ENCODE measurements around the gene TNRC6C. TPM values are rescaled to one million over a fixed set of nuclear protein-coding genes. Genes with fewer than 3 reads are reported as not detected.

The TNRC6C gene
- total RNA-seq, 4 donors from 2014 or later = 2.6 to 10.9 (median 4.7) TPM

DNA sequence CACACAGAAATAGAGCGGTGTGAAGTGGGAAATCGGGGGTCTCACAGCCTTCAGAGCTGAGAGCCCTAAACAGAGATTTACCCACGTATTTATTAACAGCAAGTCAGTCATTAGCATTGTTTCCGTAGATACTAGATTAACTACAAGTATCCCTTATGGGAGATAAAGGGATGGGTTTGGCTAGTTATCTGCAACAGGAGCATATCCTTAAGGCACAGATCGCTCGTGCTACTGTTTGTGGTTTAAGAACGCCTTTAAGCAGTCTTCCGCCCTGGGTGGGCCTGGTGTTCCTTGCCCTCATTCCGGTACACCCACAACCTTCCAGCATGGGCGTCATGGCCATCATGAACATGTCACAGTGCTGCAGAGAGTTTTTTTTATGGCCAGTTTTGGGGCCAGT is 143.0 kb downstream of the TNRC6C start:
- Histone ChIP-seq H3K27me3 (no peaks in the 10 kb centered on the region), H3K9me3 (no peaks in the 10 kb centered on the region), H3K27ac (no peak overlapping the region), H3K4me1 (peaks cover 0 to 11% (median 0%) of the 10 kb centered on the region in 3 donors), H3K36me3 (peaks cover 22 to 91% (median 30%) of the 10 kb centered on the region in 3 donors), H3K4me3 (no peak overlapping the region)
- no peak for DNase-seq
- TF ChIP-seq POLR2A (IDR thresholded peaks at IDR 0.05) = no peak
- TF ChIP-seq, protein P1, sequence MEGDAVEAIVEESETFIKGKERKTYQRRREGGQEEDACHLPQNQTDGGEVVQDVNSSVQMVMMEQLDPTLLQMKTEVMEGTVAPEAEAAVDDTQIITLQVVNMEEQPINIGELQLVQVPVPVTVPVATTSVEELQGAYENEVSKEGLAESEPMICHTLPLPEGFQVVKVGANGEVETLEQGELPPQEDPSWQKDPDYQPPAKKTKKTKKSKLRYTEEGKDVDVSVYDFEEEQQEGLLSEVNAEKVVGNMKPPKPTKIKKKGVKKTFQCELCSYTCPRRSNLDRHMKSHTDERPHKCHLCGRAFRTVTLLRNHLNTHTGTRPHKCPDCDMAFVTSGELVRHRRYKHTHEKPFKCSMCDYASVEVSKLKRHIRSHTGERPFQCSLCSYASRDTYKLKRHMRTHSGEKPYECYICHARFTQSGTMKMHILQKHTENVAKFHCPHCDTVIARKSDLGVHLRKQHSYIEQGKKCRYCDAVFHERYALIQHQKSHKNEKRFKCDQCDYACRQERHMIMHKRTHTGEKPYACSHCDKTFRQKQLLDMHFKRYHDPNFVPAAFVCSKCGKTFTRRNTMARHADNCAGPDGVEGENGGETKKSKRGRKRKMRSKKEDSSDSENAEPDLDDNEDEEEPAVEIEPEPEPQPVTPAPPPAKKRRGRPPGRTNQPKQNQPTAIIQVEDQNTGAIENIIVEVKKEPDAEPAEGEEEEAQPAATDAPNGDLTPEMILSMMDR (IDR thresholded peaks at IDR 0.05) = no peak
- 96 to 97% methylated on average over 10 of the region's 10 CpGs for WGBS, 2 donors
- intact Hi-C loops (cut with DNase I) = no loop called here

DNA sequence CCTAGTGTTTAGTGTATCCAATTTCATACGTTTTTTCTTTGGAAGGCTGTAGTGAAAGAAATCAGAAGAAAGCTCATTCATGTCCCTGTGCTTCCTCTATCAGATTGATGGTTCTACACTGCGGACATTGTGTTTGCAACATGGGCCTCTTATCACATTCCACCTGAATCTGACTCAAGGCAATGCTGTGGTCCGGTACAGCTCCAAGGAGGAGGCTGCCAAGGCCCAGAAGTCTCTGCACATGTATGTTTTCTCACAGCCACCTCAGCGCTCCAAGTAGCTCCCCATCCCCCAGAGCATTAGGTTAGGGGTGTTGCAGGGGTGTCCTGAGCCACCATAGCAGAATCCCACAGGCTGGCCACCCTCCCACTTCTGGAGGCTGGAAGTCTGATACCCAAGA is 144.8 kb downstream of the TNRC6C start:
- H3K4me3 ChIP-seq = no peak overlapping the region
- H3K4me1 ChIP-seq = peaks cover 0 to 21% (median 0%) of the 10 kb centered on the region in 3 donors
- H3K9me3 ChIP-seq = no peaks in the 10 kb centered on the region
- DNase-seq = no peak
- no peak overlapping the region for H3K27ac ChIP-seq
- no peak for TF ChIP-seq POLR2A (IDR thresholded peaks at IDR 0.05)
- TF ChIP-seq, protein P1 (IDR thresholded peaks at IDR 0.05) = no peak
- H3K27me3 ChIP-seq = no peaks in the 10 kb centered on the region
- peaks cover 20 to 78% (median 30%) of the 10 kb centered on the region in 3 donors for H3K36me3 ChIP-seq
- intact Hi-C loops (cut with DNase I) = no loop called here
- WGBS, 2 donors = 81 to 90% methylated on average over 4 of the region's 4 CpGs

DNA sequence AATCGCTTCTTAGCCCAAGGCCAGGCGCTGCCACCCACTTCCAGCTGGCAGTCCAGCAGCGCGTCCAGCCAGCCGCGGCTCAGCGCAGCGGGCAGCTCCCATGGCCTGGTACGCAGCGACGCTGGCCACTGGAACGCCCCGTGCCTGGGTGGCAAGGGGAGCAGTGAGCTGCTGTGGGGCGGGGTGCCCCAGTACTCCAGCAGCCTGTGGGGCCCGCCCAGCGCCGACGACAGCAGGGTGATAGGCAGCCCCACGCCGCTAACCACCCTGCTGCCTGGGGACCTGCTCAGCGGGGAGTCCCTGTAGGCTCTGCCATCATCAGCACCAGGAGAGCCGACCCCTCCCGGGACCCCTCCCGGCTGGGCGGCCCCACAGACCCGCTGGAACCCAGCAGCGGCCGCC is 146.0 kb downstream of the TNRC6C start:
- H3K9me3 ChIP-seq = no peaks in the 10 kb centered on the region
- peaks cover 13 to 76% (median 29%) of the 10 kb centered on the region in 3 donors for H3K36me3 ChIP-seq
- TF ChIP-seq, protein P1 (IDR thresholded peaks at IDR 0.05) = no peak
- TF ChIP-seq POLR2A (IDR thresholded peaks at IDR 0.05) = no peak
- intact Hi-C loops (cut with DNase I) = no loop called here
- peaks cover 0 to 21% (median 0%) of the 10 kb centered on the region in 3 donors for H3K4me1 ChIP-seq
- no peak for DNase-seq
- H3K27ac ChIP-seq = no peak overlapping the region
- WGBS, 2 donors = 91% methylated on average over 7 of the region's 28 CpGs; no CpG with 5 or more reads in 1 of the 2 donors
- H3K4me3 ChIP-seq = no peak overlapping the region
- H3K27me3 ChIP-seq = no peaks in the 10 kb centered on the region

DNA sequence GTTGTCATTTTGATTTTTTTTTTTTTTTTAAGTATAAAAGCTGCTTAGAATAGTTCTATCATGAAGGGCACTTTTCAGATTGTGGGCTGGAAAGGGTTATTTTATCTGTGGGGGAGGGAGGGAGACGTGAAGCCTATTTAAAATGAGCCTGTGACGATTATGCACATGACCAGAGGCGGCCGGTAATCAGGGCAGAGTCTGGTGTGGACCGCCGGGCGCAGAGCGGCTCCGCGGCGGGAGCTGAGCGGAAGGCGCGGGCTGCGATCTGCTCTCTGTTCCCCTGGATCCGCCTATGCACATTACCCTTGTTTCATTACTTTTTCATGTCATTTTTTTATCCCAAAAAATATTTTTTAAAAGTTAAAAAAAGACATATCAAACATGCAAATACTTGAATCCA is 146.6 kb downstream of the TNRC6C start:
- WGBS, 2 donors = 84 to 88% methylated on average over 15 to 16 of the region's 16 CpGs
- Histone ChIP-seq H3K9me3 (no peaks in the 10 kb centered on the region), H3K4me1 (peaks cover 0 to 21% (median 0%) of the 10 kb centered on the region in 3 donors), H3K27me3 (no peaks in the 10 kb centered on the region), H3K4me3 (no peak overlapping the region), H3K36me3 (peaks cover 13 to 76% (median 24%) of the 10 kb centered on the region in 3 donors), H3K27ac (no peak overlapping the region)
- no peak for DNase-seq
- intact Hi-C loops (cut with DNase I) = no loop called here
- TF ChIP-seq POLR2A (IDR thresholded peaks at IDR 0.05) = no peak

DNA sequence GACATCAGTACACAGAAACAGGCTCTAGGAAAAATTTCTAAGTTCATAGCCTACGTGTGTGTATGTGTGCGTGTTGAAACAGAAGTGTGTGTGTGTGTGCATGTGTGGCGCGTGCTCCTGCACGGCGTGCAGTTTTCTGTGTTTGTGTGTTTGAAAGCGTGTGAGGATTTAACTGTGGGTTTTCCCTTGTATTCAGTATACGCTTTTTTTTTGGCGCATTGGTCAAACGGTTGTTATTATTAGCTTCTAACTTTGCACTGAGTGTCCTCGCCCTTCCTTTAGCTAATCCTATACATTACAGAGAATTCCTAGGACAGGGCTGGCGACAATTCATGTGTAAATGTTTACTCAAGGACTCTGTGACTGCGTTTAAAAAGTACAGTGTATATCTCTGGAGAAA is 147.0 kb downstream of the TNRC6C start:
- Histone ChIP-seq H3K27me3 (no peaks in the 10 kb centered on the region), H3K4me1 (peaks cover 0 to 21% (median 0%) of the 10 kb centered on the region in 3 donors), H3K36me3 (peaks cover 13 to 76% (median 23%) of the 10 kb centered on the region in 3 donors), H3K4me3 (no peak overlapping the region), H3K27ac (no peak overlapping the region), H3K9me3 (no peaks in the 10 kb centered on the region)
- no peak for DNase-seq
- intact Hi-C loops (cut with DNase I) = no loop called here
- WGBS, 2 donors = 47 to 55% methylated on average over 13 of the region's 13 CpGs
- TF ChIP-seq, protein P1 (IDR thresholded peaks at IDR 0.05) = no peak
- no peak for TF ChIP-seq POLR2A (IDR thresholded peaks at IDR 0.05)

DNA sequence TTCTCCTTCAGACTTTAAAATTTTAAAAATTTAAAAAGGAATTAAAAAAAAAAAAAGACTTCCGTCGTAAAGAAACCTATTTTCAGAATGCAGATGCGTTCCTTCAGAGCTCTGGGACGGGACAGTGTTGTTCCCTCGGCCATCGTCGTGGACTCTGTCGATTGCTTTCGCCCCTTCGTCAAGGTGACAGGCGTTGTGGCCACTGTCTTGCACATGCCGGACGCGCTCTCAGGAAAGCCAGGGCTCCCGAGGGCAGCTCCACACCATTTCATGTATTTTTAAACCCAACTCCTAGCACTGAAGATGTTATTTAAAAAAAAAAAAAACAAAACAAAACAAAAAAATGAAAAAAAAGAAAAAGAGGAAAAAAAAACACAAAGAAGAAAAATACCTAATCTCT is 147.7 kb downstream of the TNRC6C start:
- DNase-seq = no peak
- no peak overlapping the region for H3K4me3 ChIP-seq
- intact Hi-C loops (cut with DNase I) = no loop called here
- no peaks in the 10 kb centered on the region for H3K27me3 ChIP-seq
- no peak overlapping the region for H3K27ac ChIP-seq
- H3K4me1 ChIP-seq = peaks cover 0 to 21% (median 0%) of the 10 kb centered on the region in 3 donors
- WGBS, 2 donors = 88% methylated on average over 15 of the region's 15 CpGs
- no peaks in the 10 kb centered on the region for H3K9me3 ChIP-seq
- H3K36me3 ChIP-seq = peaks cover 13 to 76% (median 30%) of the 10 kb centered on the region in 3 donors
- TF ChIP-seq POLR2A (IDR thresholded peaks at IDR 0.05) = no peak
